NB4 (cell line): ENCODE data around the gene PPIL6.

Experiments
- CTCF ChIP-seq: IDR thresholded peaks from one replicate; pipeline ENCODE4 v1.5.1; 2012; ENCODE audit warnings: low read depth, low read length
- POLR2A ChIP-seq: IDR thresholded peaks from 2 replicates; pipeline ENCODE4 v1.6.1; 2011; ENCODE audit warnings: mild to moderate bottlenecking; ENCODE audit not compliant: insufficient read length; ENCODE audit errors: extremely low read depth

GRCh38 chr6:109393157-109393885, 47.1 kb downstream of the PPIL6 start:
- TF ChIP-seq CTCF (no peak), POLR2A (no peak)
